COR-L47 (cell line): Measurements from ENCODE around the gene ADCY2.

Source experiments
- DNase-seq: peaks from one replicate; lab custom pipeline; 2025; lab: John Stamatoyannopoulos, UW

Gene ADCY2

DNA sequence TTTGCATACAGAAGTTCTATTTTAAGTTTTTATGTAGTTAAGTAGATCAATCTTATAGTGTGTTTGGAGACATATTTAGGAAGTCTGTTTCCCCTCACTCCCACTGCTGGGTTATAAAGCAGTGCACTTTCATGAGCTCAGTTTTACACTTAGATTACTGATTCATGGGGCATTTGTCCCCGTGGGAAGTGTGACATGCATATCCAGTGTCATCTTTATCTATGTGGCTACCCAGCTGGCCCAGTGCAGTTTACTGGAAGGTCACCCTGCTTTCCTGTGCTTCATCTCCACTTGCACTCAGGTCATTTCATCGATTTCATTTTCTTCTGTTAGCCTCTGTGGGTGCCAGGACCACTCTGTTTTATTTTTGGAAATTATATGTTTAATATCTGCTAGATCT is 49.1 kb downstream of the ADCY2 start:
- DNase-seq: no peak

DNA sequence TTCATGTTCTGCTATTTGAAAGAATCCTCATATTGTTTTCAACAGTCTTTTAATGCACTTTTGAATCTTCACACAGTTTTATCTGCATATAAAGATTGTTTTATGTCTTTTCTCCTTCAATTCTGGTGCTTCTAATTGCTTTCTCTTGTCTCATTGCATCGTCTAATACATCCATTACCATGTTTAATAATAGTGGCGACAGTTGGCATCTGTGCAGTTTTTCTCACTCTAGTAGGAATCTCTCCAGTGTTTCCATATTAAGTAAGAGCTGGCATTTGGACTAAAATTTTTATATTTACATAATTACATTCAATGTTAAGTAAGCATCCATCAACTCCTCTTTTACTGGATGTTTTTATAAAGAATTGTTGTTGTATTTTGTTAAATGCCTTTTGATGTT is 49.9 kb downstream of the ADCY2 start:
- DNase-seq: no peak

DNA sequence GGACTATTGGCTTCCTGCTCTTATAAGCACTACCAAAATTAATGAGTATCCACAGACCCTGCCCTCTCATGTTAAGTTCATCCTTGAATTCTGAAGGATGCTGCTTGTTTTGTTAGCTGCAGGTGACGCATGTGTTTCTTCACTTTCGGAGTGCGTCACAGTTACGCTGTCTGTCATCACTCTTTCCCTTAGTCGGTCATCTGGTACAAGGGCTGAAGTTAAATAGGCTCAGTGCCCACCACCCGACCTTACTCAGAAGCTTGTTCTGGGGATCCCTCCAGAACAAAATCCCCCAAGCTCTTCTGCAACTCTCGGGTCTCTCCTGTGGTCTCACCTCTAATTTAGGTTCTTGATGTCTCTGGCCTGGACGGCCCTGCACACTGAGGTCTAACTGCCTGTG is 51.0 kb downstream of the ADCY2 start:
- no peak for DNase-seq

DNA sequence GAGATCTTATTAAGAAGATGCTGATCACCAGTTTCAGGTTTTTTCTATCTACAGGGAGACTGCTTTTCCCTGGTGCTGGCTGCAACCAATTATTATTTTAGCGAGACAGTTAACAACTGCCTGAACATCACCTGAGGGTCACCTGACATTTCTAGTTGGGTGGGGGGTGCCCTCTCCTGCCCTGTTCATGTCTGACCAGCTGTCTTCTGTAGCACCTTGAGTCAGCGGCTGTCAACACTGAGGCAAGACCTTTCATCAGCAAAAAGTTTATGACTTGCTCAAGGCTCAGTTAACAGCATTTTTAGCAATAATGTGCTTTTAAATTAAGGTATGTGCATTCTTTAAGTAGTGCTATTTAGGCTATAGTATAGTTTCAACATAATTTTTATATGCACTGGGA is 58.0 kb downstream of the ADCY2 start:
- no peak for DNase-seq

DNA sequence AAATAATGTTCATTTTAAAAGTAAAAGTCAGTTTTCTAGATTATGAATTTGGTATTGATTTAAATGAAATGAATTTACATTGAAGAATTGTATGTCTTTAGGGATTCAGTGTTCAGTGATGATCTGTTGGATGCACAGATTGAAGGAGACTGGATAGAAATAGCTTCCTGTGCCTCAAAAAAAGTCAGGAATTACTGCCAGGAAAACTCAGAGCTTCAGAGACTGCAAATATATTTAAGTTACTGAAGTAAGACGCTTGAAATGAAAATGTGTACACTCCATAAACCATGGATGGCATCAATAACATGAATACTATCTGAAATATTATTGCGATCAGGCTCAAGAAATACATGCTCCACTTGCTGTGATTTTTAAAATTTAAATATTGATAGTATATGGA is 60.3 kb downstream of the ADCY2 start:
- DNase-seq: no peak

DNA sequence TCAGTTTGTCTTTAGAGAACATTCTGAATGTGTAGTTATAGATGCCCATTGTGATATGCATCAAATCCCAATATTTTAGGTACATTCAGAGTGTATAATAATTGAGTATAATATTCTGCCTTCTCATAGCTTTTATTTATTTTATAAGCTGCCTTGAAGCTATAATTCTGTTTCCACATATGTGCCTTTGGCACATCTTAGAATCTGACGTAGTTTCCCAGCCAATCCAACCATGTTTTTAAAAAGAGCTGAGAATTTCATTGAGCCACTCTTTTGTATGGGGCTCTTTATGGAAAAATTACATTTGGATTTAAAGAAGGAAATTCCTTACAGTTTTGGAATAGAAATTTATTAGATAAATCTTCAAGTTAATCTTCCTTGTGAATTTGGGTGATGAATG is 65.4 kb downstream of the ADCY2 start:
- DNase-seq: no peak

DNA sequence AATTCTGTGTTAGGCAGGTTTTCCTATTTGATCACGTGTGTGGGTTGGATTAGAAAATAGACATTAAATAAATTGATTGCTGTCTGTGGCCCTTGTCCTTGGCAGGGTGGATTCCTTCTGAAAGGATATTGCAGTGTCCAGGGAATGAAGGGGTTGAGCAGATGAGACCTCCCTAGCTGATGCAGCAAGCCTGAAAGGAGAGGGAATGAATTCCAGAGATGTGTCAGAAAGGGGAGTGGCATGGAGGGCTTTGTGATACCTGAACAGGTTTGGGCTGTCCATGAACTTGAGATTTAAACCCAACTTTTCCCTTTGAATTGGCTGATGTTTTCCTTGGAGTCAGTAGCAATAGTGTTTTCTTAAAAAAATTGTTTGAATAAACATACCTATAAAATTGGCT is 66.8 kb downstream of the ADCY2 start:
- no peak for DNase-seq

DNA sequence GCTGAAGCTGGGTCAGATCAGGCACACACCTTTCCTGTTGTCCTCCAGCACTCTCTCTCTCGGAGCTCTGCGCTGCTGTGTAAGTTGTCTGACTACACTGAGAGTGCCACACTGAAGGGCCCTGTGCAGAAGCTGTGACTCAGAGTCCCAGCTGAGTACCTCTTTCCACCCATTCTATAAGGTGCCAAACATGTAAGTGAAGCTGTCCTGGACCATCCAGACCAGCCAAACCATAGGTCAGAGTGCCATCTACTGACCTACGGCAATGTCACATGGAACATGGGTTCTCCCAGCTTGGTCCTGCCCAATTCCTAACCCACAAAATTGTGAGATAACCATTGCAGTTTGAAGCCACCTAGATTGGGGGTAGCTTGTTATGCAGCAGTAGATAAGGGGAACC is 68.2 kb downstream of the ADCY2 start:
- DNase-seq: no peak

DNA sequence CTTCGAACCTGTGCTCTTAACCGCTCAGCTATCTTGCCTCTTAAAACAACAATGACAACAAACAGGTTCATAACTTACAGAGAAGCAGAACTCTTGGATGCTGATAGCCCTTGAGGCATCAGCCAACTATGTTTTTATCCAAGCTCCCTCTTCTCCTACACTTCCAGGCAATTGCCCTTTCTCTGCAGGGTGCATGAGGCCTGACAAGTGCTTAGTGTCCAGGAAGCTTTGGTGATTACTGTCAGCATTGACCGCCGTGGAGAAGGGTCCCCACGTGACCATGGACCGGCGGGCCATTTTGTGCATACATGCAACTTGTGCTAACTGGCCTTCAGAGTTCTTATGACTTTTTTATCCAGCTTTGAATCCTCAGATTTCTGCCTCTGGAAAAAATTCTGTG is 71.2 kb downstream of the ADCY2 start:
- no peak for DNase-seq

DNA sequence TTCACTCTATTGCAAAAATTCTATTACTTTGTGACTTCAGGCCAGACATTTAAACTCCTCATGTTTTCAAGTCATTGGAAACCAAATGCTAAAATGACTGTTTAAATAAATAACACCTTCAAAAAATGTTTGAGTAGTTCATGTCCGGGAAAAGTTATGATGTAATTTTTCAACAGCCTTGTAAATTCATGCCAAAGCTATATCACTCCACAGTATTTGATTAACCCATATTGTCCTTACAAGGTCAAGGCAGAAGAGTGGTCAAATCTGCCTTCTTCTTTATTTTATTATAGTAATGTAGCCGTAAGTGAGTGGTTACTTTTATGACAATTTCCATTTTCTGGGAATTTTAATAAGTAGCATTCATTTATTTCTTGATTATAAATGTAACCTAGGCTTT is 72.8 kb downstream of the ADCY2 start:
- DNase-seq: no peak

DNA sequence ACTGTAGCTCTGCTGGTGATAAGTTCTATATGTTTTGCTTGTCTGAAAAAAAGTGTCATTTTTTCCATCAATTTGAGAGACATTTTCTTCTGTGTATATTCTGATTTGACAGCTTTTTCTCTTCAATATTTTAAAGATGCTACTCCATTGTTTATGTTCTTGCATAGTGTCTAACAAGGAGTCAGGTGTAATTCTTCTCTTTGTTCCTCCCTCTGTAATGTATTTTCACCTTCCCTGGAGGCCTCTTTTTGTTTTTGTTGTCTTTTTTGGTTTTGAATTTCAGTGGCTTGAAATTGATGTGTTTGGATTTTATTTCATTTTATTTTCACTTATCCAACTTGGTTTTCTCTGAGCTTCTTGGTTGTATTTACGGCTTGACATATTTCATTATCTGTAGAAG is 75.8 kb downstream of the ADCY2 start:
- DNase-seq: no peak

DNA sequence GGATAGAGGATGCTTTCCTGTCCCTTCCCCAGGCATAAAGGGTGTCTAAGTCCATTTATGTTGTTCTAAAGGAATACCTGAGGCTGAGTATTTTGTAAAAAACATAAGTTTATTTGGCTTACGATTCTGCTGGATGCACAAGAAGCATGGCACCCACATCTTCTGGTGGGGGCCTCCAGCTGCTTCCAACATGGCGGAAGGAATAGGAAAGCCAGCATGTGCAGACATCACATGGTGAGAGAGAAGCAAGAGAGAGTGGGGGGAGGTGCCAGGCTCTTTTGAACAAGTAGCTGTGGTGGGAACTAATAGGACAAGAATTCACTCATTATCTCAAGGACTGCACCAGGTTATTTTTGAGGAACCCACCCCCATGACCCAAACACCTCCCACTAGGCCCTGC is 77.2 kb downstream of the ADCY2 start:
- no peak for DNase-seq

DNA sequence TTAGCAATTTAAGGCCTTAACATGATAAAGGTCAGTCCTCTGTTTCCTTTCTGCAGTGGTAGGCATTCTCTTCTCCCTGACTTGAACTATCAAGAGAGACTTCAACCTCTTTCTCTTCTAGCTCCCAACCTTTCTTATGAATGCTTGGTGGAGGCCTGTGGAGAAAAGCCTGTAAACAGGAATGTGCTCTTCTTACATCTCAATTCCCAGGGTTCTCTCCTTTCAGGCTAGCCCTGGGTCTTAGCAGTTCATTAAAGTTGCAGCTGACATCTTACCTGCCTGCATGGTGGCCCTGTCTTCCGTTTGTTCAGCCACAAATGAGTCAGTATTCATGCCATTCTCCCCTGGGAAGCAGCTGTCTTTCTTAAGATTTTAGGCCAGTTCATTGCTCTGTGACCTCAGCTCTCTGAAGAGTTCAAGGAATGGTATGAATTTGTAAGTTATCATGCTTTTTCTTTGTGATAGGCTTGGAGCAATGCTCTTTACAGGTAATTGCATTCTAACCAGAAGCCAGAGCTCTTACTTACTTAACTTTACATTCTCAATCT is 77.8 kb downstream of the ADCY2 start:
- DNase-seq: no peak

DNA sequence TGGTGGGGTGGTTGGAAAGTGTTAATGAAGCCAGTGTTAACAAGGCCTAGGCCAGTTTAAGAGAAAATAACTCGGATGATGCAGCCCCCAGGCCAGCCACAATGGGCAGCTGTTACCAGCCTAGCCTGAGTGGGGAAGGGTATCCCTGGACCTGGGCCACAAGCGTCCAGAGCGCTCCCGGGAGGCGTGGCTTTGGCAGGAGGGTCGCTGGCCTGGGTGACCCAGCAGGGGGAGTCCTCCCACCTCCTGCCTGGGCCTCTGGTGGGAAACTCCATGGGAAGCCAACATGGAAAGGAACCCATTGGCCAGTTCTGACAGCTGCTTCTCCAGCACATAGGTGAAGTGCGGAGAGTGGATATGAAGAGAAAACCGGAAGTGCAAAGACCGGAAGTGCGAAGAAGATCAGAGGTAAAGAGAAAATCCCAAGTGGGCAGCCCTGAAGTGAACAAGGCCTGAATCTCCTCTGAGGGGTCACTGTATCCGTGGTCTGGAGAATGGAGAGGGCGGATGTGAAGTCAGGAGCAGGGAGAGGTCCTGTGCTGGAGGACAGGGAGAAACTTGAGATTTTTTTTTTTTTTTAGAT is 79.0 kb downstream of the ADCY2 start:
- no peak for DNase-seq

DNA sequence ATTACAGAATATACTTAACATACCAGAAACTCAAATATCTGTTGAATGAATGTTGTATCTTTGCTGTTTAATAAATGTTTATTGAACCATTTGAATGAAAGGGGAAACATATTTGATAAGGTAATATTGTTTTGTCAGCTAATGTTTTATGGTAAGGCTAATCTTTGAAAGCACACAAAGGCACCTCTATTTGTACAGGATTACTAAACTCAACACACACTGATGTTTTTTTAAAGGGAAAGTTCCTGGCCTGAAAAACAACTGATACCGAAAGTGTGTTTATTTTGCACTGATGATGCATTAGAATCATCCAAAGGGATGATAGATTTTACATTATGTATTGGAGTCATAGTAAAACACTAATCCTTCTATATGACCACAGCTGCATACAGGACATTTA is 82.5 kb downstream of the ADCY2 start:
- no peak for DNase-seq

DNA sequence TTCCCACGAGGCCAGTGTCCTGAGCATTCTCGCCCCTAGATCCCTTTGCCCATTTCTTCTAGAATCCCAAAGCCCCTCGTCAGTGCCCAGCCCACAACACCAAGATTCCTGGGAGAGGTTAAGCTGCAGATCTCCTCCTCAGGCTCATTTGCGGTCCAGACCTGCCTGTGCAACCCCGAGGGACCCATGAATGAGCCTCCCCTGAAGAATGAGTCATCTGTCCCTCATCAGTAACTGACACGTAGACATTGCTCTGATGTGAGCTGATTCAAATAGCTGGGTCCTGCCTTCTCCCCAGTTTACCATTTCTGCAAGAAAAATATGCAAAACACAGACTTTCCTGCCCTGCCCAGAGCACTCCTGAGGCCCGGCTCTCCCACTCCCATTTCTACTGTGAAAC is 92.8 kb downstream of the ADCY2 start:
- DNase-seq: no peak

DNA sequence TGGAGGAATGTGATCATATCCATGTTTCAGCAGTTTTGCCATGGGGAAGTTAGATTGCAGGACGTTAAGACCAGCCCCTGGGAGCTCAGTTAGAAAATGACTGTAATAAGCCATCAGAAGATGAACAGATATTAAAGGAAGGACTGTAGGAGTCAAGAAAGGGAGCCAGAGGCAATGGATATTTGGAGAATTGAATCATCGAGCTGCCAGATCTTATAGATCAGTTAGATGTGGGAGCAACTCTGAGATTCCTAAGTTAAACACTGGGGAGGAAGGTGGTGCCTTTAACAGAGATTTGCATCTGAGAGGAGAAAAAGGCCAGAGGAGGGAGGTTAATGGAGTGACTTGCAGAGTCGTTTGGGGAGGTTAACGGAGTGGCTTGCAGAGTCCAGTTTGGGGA is 96.4 kb downstream of the ADCY2 start:
- DNase-seq: no peak

DNA sequence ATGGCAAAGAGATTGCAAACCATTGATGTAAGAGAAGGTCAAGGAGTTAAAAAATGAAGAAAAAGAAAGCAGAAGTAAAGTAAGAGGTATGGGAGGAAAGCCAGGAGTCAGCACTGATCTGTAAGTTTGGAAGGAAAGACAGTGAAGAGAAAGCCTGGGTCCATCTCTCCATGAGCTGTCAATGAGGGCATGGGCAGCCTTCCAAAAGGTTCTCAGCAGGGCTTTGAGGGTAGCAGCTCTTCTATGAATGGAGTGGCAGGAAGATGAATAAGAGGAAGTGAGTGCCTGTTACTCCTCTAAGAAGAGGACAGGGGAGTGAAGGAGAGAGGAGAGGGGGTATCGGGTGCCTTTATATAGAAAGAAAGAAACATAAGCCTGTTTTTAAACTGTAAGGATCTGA is 97.1 kb downstream of the ADCY2 start:
- no peak for DNase-seq

DNA sequence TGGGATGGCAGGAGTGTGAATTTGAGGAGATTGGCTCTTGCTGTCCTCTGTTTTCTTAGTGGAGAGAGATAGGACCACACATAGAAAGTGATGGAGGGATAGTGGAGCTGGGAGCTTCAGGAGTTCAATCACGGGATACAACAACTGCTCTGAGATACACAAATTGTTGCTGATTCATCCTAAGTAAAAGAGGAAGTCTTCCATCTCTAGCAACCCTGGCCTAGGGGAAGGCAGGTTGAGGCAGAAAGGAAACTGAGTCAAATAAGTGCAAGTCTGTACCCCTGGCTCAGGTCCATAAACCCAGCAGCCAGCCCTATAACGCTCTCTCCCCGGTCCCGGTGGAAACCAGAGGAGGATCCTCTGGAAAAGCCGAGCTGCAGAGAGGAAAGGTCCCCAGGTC is 97.7 kb downstream of the ADCY2 start:
- DNase-seq: no peak

DNA sequence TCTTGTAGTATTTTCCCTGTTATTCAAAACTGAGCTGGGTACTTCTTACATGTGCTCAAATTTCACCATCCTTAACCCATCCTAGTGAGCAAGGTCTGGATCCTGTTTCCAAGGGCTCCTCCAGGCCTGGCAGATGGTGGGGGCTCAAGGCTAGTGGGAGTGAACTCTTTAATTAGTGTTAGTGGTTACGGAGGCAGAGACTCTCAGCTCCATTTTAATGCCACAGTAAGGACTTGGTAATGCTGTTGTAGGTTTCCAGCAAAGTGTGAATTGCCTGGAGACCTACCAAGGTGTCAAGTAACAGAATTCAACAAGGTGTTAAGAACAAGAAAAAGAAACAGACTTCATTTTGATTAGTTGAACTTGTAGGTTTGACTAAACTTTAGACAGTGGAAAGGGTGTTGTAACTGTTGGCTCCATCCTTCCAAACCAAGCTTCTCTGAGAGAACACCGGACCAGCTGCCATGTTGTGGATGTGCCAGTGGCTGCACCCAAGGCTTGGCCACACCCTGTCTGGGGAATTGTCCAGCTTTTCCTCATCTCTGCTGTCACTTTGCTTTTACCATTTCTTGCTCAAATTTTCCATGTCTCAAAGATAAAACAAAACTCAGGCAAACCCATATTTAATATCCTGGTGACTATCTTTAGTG is 98.7 kb downstream of the ADCY2 start:
- no peak for DNase-seq

DNA sequence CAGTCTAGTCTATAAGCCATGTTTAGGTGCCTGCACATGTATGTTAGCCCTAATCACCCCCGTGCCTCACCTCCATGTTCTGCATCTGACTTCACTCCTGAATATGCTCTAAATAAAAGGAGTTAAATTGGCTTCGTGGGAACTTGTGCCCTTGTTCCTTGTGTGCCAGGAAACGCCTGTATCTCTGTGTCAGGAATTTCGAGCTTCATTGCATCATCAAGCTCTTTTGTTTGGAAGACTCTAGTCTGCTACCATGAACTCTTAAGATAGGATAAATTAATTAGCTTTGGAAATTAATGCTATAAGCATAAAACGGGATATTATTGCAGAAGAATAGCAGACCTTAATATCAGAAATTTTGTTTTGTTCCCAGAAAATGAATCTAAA is 99.2 kb downstream of the ADCY2 start:
- no peak for DNase-seq

DNA sequence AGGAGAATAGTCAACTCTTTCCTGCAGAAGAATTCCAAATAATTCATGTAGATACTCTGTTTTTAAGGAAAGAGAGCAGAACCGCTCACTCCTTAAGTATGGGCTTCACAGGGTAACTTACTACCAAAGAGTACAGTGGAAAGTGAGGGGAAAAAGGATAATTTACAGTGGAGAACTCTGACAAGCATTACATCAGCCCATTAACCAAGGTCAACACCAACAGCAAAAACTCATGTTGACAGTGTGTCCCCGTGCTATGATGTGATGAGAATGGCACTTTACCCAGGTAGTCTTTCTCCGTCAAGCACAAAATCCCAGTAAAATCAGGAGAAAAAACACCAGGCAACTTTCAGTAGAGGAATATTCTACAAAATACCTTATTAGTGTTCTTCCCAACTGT is 104.3 kb downstream of the ADCY2 start:
- DNase-seq: no peak

DNA sequence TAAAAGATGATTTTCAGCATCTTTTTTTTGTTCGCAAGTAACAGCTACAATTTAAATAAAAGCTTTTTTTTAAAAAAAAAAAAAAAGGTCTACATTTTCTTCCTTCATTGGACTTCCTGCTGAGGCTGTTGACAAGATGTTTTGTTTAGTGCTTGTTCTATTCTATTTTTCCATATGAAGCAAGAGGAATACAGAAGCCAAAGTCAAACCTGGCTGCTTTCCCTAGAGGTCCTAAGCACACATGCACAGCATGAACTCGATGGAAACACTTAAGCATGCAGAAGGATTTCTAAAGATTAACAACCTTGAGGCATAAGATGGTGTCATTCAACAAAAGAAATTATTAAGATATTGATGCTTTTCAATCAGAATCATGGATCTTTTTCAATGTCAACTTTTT is 105.1 kb downstream of the ADCY2 start:
- DNase-seq: no peak

DNA sequence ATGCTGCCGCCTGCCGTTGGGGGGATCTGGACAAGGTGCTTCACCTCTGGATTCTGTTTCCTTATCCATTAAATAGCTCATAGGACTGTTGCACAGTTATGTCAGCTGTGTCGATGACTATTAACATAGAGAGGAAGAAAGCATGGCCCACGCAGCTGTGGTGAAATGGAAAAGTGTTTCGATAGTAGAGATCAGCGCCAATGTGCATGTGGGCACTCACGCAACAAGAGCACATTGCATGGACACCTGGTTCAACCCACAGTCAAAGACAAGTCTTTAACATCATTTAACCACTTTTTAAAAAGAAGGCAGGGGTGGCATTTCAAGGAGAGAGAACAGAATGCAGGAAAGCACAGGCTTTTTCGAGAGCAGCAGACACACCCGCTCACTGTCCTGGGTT is 107.6 kb downstream of the ADCY2 start:
- DNase-seq: no peak
